ENCODE measurements around the gene TMEM79. TPM values are rescaled to one million over a fixed set of nuclear protein-coding genes. Genes with fewer than 3 reads are reported as not detected.
"Not testable (repeated sequence)": the region's sequence is repeated elsewhere in the genome, so short reads cannot be mapped to it uniquely, and the experiment has no call there.

Gene TMEM79
- total RNA-seq, 1 donor from 2014 or later = 1.2 TPM

GRCh38 chr1:156310962-156311361 lies 26.8 kb downstream of the TMEM79 start:
- DNase-seq = no peak

GRCh38 chr1:156316909-156317308 lies 32.8 kb downstream of the TMEM79 start:
- no peak for DNase-seq

GRCh38 chr1:156319664-156320063 lies 35.5 kb downstream of the TMEM79 start:
- peak; percentile 64 for DNase-seq

- DNase-seq = no peak
Observed at GRCh38 chr1:156320560-156320959, 36.4 kb downstream of the TMEM79 start.

GRCh38 chr1:156323179-156323578 lies 39.1 kb downstream of the TMEM79 start:
- not testable (repeated sequence) for DNase-seq

- peak; percentile 49 for DNase-seq
Observed at GRCh38 chr1:156336242-156336641, 52.1 kb downstream of the TMEM79 start.

GRCh38 chr1:156337052-156337887 lies 53.1 kb downstream of the TMEM79 start:
- peak; percentile 23 for DNase-seq

- no peak for DNase-seq
Observed at GRCh38 chr1:156337888-156338179, 53.7 kb downstream of the TMEM79 start.

GRCh38 chr1:156338180-156338976 lies 54.3 kb downstream of the TMEM79 start, which contains the start of the genes CCT3 and TSACC:
TSS of gene CCT3 (minus strand) at chr1:156338292. CDS start at chr1:156338184, 108 bp downstream.
TSS of gene TSACC (plus strand) at chr1:156338526. CDS start at chr1:156339758, 1,232 bp downstream.
- DNase-seq = peak; percentile 100

Other genes with a start within 250 kb of the TMEM79 start
- gene UBQLN4, start 230.5 kb upstream of the TMEM79 start, total RNA-seq = 16.3 and 23.4 TPM in 2 replicates
- 69.3 and 103 TPM in 2 replicates for gene LAMTOR2, start 229.5 kb upstream of the TMEM79 start, total RNA-seq
- gene RAB25, start 223.2 kb upstream of the TMEM79 start, total RNA-seq = not detected in 2 replicates
- gene MEX3A, start 201.9 kb upstream of the TMEM79 start, total RNA-seq = 4.8 and 8.8 TPM in 2 replicates
- gene LMNA, start 169.6 kb upstream of the TMEM79 start, total RNA-seq = 502 and 945 TPM in 2 replicates
- gene SEMA4A, start 130.7 kb upstream of the TMEM79 start, total RNA-seq = 0.68 and 0.74 TPM in 2 replicates
- gene SLC25A44, start 90.2 kb upstream of the TMEM79 start, total RNA-seq = 9.0 and 15.9 TPM in 2 replicates
- gene PMF1, start 71.3 kb upstream of the TMEM79 start, total RNA-seq = 64.2 and 66.4 TPM in 2 replicates
- 0.19 TPM in 1 of 2 replicates, not detected in the other for gene BGLAP, start 42.1 kb upstream of the TMEM79 start, total RNA-seq
- gene PAQR6, start 36.3 kb upstream of the TMEM79 start, total RNA-seq = 0.19 and 0.68 TPM in 2 replicates
- 74.2 and 89.6 TPM in 2 replicates for gene SMG5, start 1.5 kb upstream of the TMEM79 start, total RNA-seq
- 48.3 and 50.4 TPM in 2 replicates for gene GLMP, start 11.4 kb downstream of the TMEM79 start, total RNA-seq
- gene VHLL, start 15.0 kb downstream of the TMEM79 start, total RNA-seq = not detected in 2 replicates
- 552 and 641 TPM in 2 replicates for gene CCT3, start 54.0 kb downstream of the TMEM79 start, total RNA-seq
- gene TSACC, start 54.2 kb downstream of the TMEM79 start, total RNA-seq = not detected in 2 replicates
- gene RHBG, start 84.9 kb downstream of the TMEM79 start, total RNA-seq = not detected in 2 replicates
- gene MEF2D, start 216.4 kb downstream of the TMEM79 start, total RNA-seq = 10.7 and 11.6 TPM in 2 replicates

All from dermis blood vessel endothelial cell (primary cell).